Measurements from ENCODE around the gene ASF1B.

Gene ASF1B

DNA sequence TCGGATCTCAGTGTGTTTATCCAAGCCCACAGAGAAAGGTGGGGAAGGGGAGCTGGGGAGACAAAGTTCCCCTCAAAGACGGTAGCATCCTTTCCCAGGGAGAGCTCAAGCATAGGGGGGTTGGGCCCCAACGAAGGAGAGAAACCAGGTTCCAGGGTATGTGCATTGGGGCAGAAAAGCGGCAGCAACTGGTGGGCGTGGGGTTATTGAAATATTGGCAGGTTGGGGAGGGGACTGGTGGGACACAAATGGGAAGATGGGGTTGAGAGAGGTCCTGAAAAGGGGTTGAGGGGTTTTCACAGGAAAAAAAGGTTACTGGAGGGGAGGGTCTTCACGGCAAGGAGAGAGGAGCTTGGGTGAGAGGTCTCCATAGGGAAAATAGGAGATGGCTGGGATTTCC, 1.0 kb downstream of the ASF1B start:
- Histone ChIP-seq H3K9ac (ENCODE audit: low read length) (peak overlapping the region; percentile 83; the same call in 1 of the 2 replicates), H3K4me2 (ENCODE audit: low read depth, low read length) (peak overlapping the region; percentile 67), H3K4me1 (ENCODE audit: low read length) (peaks cover 5% of the 10 kb centered on the region), H2AFZ (ENCODE audit: low read length) (no peak overlapping the region), H3K9me3 (replicated peaks; ENCODE audit: insufficient read depth, low read length) (no peaks in the 10 kb centered on the region), H3K27me3 (replicated peaks; ENCODE audit: insufficient read depth, low read length) (no peaks in the 10 kb centered on the region), H3K79me2 (ENCODE audit: low read length) (peaks cover 42% of the 10 kb centered on the region), H3K27ac (ENCODE audit: low read length) (no peak overlapping the region), H3K36me3 (replicated peaks; ENCODE audit: insufficient read depth, low read length) (no peaks in the 10 kb centered on the region), H3F3A (ENCODE audit: insufficient read depth, low read length) (peaks cover 13% of the 10 kb centered on the region; the same call in 1 of the 2 replicates), H3K4me3 (ENCODE audit: low read length) (peak overlapping the region; percentile 99), H4K20me1 (ENCODE audit: insufficient read depth, low read length) (no peaks in the 10 kb centered on the region), H3K9me2 (replicated peaks; ENCODE audit: insufficient read depth, low read length) (no peaks in the 10 kb centered on the region)
- TF ChIP-seq, protein P1, sequence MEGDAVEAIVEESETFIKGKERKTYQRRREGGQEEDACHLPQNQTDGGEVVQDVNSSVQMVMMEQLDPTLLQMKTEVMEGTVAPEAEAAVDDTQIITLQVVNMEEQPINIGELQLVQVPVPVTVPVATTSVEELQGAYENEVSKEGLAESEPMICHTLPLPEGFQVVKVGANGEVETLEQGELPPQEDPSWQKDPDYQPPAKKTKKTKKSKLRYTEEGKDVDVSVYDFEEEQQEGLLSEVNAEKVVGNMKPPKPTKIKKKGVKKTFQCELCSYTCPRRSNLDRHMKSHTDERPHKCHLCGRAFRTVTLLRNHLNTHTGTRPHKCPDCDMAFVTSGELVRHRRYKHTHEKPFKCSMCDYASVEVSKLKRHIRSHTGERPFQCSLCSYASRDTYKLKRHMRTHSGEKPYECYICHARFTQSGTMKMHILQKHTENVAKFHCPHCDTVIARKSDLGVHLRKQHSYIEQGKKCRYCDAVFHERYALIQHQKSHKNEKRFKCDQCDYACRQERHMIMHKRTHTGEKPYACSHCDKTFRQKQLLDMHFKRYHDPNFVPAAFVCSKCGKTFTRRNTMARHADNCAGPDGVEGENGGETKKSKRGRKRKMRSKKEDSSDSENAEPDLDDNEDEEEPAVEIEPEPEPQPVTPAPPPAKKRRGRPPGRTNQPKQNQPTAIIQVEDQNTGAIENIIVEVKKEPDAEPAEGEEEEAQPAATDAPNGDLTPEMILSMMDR (IDR thresholded peaks at IDR 0.05; ENCODE audit: low read length), result no peak
- TF ChIP-seq EZH2 (optimal IDR thresholded peaks at IDR 0.05; ENCODE audit: low read depth, low read length), result no peak
- no peak for TF ChIP-seq EZH2phosphoT487 (IDR thresholded peaks at IDR 0.05; ENCODE audit: low read length)
- DNase-seq, result no peak

DNA sequence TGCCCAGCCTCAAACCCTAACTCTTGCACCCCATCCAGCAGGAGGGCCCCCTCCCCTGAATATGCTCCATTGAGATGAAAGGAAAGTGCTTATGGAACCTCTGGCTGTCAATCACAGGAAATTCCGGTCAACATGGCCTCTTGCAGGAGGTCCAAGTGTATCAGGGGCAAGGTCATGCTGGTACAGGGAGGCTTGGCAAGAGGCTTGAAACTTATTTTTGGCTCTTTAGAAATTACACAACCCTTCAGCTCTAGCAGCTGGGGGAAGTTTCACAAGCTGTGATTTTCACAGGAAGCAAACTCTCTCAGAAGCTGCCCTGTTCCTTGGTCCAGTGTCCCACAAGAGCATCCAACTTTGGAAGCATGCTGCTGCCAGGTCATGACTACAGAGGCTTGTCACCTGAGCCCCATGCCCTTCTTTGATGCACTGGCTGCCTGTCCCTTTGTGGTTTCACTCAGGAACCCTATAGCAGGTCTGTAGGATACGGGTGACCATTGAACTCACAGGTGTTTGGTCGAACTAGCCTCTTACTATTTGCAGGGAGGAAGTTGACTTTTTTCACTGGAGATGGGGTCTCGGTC, 8.4 kb downstream of the ASF1B start:
- Histone ChIP-seq H3K4me1 (ENCODE audit: low read length) (peaks cover 21% of the 10 kb centered on the region), H3K9me2 (replicated peaks; ENCODE audit: insufficient read depth, low read length) (no peaks in the 10 kb centered on the region), H3K79me2 (ENCODE audit: low read length) (peaks cover 18% of the 10 kb centered on the region), H3K27ac (ENCODE audit: low read length) (peak overlapping the region; percentile 64; the same call in 1 of the 2 replicates), H2AFZ (ENCODE audit: low read length) (no peak overlapping the region), H3K9me3 (replicated peaks; ENCODE audit: insufficient read depth, low read length) (no peaks in the 10 kb centered on the region), H3K4me3 (ENCODE audit: low read length) (no peak overlapping the region), H3K4me2 (ENCODE audit: low read depth, low read length) (peak overlapping the region; percentile 26), H4K20me1 (ENCODE audit: insufficient read depth, low read length) (no peaks in the 10 kb centered on the region), H3K9ac (ENCODE audit: low read length) (peak overlapping the region; percentile 8; the same call in 1 of the 2 replicates), H3K27me3 (replicated peaks; ENCODE audit: insufficient read depth, low read length) (no peaks in the 10 kb centered on the region), H3K36me3 (replicated peaks; ENCODE audit: insufficient read depth, low read length) (no peaks in the 10 kb centered on the region), H3F3A (ENCODE audit: insufficient read depth, low read length) (peaks cover 16% of the 10 kb centered on the region)
- DNase-seq, result peak; percentile 75
- no peak for TF ChIP-seq EZH2 (optimal IDR thresholded peaks at IDR 0.05; ENCODE audit: low read depth, low read length)
- no peak for TF ChIP-seq EZH2phosphoT487 (IDR thresholded peaks at IDR 0.05; ENCODE audit: low read length)
- TF ChIP-seq, protein P1 (IDR thresholded peaks at IDR 0.05; ENCODE audit: low read length), result no peak

DNA sequence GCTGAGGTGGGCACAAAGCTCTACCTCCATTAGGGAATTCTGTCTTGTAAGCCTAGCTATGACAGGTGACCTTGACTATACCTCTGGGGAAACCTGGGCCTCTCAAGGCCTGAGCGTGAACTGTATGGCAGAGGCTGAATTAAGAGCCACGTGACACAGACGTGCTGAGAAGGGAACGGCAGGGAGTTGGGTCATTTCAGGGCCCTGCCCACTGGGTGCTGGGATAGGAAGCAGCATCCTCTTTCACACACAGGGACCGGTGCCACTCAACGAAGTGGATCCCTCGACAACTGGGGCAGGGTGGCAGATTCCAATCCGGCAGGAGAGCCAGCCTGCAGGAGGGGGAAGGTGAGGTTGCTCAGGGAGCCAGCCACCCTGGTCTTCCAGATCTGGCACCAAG, 9.2 kb downstream of the ASF1B start:
- Histone ChIP-seq H3K4me2 (ENCODE audit: low read depth, low read length) (no peak overlapping the region), H3K4me3 (ENCODE audit: low read length) (no peak overlapping the region), H2AFZ (ENCODE audit: low read length) (no peak overlapping the region), H4K20me1 (ENCODE audit: insufficient read depth, low read length) (no peaks in the 10 kb centered on the region), H3F3A (ENCODE audit: insufficient read depth, low read length) (peaks cover 16% of the 10 kb centered on the region), H3K36me3 (replicated peaks; ENCODE audit: insufficient read depth, low read length) (no peaks in the 10 kb centered on the region), H3K9ac (ENCODE audit: low read length) (no peak overlapping the region), H3K79me2 (ENCODE audit: low read length) (peaks cover 13% of the 10 kb centered on the region), H3K27me3 (replicated peaks; ENCODE audit: insufficient read depth, low read length) (no peaks in the 10 kb centered on the region), H3K27ac (ENCODE audit: low read length) (no peak overlapping the region), H3K9me3 (replicated peaks; ENCODE audit: insufficient read depth, low read length) (no peaks in the 10 kb centered on the region), H3K4me1 (ENCODE audit: low read length) (peaks cover 21% of the 10 kb centered on the region), H3K9me2 (replicated peaks; ENCODE audit: insufficient read depth, low read length) (no peaks in the 10 kb centered on the region)
- no peak for TF ChIP-seq EZH2phosphoT487 (IDR thresholded peaks at IDR 0.05; ENCODE audit: low read length)
- TF ChIP-seq, protein P1 (IDR thresholded peaks at IDR 0.05; ENCODE audit: low read length), result no peak
- no peak for TF ChIP-seq EZH2 (optimal IDR thresholded peaks at IDR 0.05; ENCODE audit: low read depth, low read length)
- no peak for DNase-seq

Measured in MM.1S (cell line).